ENCODE measurements around the gene PVR.
"Not testable (repeated sequence)": the region's sequence is repeated elsewhere in the genome, so short reads cannot be mapped to it uniquely, and the experiment has no call there.

PVR gene, protein sequence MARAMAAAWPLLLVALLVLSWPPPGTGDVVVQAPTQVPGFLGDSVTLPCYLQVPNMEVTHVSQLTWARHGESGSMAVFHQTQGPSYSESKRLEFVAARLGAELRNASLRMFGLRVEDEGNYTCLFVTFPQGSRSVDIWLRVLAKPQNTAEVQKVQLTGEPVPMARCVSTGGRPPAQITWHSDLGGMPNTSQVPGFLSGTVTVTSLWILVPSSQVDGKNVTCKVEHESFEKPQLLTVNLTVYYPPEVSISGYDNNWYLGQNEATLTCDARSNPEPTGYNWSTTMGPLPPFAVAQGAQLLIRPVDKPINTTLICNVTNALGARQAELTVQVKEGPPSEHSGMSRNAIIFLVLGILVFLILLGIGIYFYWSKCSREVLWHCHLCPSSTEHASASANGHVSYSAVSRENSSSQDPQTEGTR

DNA sequence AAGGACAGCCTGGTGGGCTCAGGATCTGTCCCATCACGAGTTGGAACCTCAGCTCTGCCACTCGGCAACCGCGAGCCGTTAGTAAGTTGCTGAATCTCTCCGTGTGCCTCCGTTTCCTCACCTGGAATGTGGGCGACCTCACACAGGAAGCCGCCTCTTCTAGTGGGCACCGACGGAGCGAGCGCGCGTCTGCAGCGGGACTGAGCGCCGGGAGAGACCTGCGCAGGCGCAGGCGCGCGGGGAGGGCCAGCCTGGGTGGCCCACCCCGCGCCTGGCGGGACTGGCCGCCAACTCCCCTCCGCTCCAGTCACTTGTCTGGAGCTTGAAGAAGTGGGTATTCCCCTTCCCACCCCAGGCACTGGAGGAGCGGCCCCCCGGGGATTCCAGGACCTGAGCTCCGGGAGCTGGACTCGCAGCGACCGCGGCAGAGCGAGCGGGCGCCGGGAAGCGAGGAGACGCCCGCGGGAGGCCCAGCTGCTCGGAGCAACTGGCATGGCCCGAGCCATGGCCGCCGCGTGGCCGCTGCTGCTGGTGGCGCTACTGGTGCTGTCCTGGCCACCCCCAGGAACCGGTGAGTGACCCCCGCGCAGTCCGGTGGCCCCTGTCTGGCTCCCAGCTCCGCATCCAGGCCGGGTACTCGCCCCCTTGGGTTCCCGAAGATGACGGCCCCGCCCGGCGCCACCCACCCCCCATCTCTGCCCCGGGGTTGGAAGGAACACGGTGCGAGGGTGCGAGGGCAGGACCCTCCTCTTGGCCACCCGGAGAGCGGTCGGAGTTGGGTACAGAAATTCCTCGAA lies at the start of gene PVR:
TSS of gene PVR (plus strand) at position 306 of the 797 bp plus-strand sequence. CDS start at position 493, 187 bp downstream.
- DNase-seq (ENCODE audit: low read depth): no peak

DNA sequence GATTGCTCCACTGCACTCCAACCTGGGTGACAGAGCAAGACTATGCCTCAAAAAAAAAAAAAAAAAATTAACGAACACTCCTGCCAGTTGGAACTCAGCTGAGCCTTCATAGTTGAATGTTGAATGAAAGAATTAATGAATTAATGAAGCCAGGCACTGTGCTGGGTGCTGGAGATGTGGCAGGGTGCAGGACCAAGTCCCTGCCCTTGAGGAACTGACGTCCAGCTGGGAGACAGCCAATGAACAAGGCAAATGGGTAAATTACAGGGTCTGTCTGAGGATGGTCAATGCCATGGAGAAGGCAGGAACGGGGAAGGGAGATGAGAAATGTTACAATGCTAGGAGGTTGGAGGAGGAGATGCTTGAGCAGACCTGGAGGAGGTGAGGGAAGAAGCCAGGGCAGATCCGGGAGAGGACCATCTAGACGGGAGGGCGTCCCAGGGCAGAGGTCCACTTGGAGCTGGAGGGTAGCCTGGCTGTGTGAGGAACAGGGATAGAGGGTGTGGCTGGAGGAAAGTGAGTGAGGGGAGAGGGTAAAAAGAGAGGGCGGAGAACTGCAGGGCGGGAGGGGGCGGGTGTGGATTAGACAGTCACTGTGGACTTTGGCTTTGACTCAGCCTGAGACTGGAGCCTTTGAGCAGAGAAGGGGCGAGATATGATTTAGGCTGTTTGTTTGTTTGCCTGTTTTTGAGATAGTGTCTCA lies 47.1 kb upstream of the PVR start:
- no peak for DNase-seq (ENCODE audit: low read depth)

DNA sequence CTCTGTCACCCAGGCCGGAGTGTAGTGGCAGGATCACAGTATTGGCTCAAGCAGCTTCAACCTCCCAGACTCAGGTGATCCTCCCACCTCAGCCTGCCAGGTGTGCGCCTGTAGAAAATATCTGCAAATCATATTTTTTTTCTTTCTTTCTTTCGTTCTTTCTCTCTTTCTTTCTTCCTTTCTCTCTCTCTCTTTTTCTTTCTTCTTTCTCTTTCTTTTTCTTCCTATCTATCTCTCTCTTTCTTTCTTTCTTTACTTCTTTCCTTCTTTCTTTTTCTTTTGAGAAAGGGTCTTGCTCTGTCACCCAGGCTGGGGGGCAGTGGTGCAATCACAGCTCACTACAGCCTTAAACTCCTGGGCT lies 46.6 kb upstream of the PVR start:
- DNase-seq (ENCODE audit: low read depth): no peak

DNA sequence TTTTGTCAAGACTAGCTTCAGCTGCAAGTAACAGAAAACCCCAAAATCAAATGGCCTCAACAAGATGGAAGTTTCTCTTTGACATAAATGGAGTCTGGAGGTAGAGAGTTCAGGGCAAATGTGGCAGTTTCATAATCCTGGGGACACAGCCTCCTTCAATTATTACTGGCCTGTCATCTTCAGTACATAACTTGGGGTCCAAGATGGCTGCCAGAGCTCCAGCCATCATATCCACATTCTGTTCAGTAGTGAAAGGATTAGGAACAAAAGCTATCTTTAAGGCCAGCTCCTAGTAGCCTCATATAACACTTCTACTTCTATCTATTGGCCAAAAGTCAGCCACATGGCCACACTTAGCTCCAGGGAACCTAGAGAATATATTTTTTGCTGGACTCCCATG lies 45.4 kb upstream of the PVR start:
- DNase-seq (ENCODE audit: low read depth): no peak

DNA sequence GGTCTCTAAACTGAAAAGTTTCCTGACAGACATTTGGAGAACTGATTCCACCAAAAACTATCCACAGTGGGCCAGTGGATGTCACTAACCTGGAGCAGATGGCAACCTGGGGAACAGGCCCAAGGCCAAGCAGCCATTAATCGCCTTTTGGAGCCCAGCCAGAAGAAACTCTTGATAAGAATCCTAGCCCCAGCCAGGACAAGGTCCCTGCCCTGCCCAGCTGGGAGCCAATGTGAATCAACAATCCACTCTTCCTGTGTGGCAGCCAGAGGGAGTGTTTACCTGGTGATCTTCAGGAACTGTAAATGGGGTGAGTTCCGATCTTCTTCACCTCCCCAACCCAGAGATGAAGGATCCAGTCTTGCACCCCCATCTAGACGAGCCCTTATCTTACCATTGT lies 44.8 kb upstream of the PVR start:
- no peak for DNase-seq (ENCODE audit: low read depth)

DNA sequence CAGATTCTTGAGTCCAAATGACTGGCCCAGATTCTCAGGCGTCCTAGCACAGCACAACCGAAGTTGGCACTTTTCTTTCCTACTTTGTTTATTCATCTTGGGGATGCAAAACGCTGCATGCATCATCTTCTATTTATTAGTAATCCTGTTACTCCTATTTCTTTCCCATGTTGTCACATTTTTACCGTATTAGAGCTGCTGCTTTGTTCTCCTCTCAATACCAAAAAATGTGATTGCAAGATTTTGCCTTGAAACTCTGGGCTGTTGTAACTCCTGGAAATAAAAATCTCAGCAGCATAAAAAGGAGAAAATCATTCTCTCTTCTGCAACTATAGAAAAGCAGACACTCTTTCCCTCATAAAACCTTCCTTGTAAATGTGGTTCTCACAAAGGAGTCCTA lies 43.2 kb upstream of the PVR start:
- no peak for DNase-seq (ENCODE audit: low read depth)

DNA sequence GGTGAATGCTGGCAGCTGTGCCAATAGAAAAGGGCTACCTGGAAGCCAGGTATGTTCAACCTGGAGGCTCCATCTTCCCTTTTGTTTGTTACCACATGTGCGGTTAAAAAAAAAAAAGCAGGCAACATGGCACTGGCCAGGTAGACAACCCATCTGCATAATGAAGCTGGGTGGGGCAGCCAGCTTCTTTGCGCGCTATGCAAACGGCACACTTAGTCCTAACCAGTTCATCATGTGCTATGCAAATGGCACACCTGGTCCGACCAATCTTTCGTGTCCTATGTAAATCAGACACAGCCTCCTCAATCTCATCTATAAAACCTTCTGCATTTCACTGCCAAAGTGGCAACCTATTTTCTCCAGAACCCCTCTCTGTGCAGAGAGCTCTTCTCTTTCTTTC lies 41.6 kb upstream of the PVR start:
- no peak for DNase-seq (ENCODE audit: low read depth)

DNA sequence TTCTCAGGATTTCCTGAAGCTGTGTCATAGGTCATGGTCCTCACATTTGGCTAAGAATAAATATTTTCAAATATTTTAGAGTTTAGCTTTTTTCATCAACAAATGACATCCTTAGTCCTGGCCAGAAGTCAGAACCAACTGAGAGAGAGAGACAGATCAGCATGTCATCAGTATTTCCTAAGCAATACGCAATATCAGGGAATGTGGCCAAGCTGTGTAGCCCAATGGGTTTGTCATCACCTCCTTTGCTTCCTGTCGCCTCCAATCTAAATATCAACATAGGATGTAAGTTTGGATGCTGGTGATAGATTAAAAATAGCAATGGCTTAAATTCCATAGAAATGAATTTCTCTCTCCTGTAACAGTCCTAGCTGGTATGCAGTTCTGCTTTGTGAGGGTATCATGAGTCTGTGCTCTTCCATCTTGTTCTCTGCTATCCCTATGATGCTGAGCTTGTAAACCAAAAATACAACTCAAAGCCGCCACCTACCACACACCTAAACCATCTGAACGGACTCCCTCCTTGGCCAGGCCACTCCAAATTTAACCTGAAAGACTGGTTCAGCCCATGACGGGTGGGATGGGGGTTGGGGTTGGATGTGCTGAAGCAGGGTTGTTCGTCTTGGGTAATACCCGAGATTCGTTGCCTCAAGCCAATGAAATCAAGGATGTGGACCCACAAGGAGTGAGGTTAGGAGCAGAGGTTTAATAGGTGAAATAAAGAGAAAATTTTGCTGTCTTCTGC lies 40.3 kb upstream of the PVR start:
- DNase-seq (ENCODE audit: low read depth): peak; percentile 98

DNA sequence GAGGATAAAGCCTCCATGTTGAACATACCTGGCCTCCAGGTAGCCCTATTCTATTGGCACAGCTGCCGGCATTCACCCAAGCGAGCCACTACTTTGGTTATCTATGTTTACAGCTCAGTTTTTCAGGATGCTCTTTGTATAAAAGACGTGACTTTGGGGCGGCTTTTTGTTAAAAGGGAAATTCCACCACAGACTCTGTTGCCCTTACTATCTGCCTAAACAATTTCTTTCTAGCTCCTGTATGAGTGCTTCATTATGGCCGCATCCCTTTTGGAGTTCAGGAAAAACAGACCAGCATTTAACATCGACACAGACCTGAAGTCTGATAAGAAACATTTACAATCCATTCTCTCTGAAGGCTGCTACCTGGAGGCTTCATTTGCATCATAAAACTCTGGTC lies 39.5 kb upstream of the PVR start:
- DNase-seq (ENCODE audit: low read depth): no peak

DNA sequence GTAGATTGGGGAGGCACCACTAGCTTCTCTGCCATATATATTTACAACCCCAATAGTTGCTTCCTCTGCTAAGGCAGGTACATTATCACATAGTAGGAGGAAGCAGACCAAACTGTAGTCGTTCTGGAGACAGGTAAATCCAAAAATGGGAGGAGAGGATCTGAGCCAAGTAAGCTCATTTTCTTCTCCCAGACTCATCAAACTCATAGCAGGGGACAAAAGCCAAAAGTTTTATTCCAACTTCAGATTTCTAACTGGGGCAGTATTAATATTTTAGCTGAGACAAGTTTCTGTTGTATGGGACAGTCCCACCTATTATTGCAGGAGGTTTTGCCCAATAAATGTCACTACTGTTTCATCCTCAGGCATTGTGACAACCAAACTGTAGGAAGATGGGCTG lies 38.2 kb upstream of the PVR start:
- DNase-seq (ENCODE audit: low read depth): no peak

DNA sequence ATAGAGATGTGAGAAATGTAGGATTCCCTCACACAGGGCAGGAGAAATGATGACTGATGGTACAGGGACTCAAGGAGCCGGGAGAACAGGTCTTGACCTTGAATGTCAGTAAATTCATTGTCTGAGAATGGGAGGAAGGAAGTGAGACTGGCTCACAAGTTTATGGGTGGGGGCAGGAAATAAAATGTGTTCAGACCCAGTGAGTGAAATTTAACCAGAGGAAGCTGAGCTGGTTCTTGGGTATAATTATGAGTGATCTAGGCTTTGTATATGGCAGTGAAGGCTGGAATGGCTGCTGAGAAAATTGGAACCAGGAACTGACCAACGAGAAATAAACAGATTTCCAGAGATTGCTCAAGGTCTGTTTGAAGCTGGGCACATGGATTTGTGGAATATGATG lies 36.7 kb upstream of the PVR start:
- peak; percentile 70 for DNase-seq (ENCODE audit: low read depth)

DNA sequence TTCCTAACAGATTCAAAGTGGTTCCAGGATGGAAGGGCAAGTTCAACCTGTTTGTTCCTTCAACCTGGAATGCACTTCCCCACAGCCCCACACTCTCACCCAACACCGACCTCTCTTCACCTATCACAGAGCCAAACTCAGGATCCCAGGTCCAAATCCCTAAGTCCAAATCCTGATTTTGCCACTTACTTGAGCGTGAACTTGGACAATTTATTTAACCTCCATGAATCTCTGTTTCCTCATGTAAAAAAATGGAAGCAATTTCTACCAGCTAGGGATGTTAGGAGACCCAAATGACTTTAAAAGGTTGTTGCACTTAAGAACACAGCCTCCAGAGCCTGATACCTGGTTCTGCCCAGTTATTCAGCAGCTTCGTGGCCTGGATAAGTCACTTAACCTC lies 35.8 kb upstream of the PVR start:
- no peak for DNase-seq (ENCODE audit: low read depth)

DNA sequence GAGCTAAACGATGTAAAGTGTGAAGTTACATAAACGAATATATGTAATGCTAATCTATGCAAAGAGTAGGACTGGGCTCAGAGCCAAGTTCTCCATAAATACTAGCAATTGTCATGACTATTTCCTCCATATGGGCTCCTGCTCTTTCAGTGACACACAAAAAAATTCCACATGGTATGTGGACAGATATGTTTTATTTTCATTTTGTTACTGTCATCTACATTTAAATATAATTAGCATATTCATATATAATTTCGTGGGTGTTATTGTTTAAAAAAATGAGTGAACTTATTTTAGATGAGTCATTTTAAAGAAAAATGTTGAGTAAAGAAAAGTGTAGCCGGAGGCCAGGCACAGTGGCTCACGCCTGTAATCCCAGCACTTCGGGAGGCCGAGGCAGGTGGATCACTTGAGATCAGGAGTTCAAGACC lies 35.3 kb upstream of the PVR start:
- peak; percentile 67 for DNase-seq (ENCODE audit: low read depth)

DNA sequence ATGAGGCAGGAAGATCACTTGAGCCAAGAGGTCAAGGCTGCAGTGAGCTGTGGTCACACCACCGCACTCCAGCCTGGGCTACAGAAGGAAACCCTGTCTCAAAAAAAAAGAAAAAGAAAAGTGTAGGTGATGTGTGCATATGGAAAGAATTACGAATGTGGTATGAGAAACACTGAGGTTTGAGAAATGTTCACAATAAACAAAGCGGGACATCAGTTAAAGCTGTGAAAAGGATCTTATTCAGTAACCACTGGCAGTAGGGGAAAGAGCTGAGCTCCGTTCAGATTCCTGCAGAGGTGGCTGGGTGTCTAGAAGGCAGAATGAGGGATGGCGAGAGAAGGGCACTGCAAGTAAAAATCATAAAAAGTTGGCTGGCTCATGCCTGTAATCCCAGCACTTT lies 34.5 kb upstream of the PVR start:
- no peak for DNase-seq (ENCODE audit: low read depth)

DNA sequence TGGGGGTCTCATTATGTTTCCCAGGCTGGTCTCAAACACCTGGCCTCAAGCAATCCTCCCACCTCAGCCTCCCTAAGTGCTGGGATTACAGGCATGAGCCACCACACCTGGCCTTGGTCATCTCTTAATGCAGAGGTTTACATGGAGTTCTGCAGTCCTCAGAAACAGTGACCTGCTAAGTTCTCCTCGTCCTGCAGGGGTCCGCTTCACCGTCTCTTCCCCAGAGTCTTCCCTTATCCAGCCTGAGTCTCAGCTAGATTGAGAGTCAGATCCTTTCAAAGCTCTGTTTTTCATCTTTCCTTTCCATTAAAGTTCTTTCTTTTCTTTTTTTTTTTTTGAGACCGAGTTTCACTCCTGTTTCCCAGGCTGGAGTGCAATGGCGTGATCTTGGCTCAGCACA lies 33.2 kb upstream of the PVR start:
- DNase-seq (ENCODE audit: low read depth): not testable (repeated sequence)

DNA sequence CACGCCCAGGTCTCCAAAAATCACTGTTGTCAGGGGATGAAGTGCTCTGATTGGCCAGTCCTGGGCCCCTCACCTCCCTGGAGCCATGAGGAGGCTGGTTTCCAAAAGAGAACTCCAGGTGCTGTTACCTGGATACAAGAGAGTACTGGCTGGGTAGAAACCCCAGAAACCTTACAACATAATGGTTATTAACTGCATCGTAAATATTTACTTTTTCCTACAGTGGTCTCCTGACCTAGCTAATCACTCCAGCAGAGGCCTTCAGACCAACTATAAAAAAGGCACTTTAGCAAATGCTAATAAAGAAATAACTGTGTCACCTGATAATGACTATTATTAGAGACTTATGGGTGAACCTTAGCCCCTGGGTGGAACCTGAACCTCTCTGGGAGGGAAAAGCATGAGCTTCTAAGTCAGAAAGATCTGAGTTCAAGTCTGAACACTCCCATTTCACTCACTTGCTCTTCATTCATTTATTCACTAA lies 31.9 kb upstream of the PVR start:
- no peak for DNase-seq (ENCODE audit: low read depth)

DNA sequence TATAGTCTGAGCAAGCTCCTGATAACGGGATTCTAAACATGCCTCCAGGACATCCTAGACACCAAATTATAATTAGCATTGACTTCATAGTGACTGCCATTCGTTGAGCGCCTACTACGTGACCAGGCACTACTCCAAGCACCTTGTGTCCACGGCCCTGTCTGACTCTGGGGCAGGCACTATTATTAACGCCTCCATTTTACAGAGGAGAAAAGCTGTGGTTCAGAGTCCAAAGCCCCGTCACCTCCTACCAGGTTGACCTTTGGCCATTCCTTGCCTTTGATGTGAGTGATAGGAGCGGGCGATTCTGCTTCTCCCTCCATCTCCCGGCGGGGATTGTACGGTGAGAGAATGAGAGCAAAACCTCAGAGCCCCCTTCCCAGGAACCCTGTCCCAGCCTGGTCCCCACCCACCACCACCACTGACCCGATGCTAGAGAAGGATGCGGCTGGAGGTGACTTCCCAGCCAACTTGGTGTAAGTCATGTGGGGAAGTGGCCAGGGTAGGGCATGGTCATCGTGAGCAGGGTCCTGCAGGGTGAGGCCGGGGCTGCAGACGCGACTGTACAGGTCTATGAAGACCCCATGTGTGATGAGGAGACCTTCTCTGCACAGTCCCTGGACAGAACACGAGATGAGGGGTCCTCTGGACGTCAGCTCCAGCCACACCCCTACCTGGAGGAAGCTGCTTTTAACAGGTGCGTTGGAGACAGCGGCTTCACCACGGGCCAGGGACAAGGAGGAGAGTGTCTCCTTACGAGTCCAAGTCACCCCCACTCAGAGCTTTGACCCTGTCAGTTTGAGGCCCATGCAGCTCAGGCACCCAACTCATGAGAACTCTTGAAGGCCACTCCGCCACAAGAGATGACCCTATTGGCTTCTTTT lies 30.2 kb upstream of the PVR start, which contains the start of gene IGSF23:
TSS of gene IGSF23 (plus strand) at position 269 of the 884 bp plus-strand sequence. CDS start at position 352, 83 bp downstream.
- no peak for DNase-seq (ENCODE audit: low read depth)

DNA sequence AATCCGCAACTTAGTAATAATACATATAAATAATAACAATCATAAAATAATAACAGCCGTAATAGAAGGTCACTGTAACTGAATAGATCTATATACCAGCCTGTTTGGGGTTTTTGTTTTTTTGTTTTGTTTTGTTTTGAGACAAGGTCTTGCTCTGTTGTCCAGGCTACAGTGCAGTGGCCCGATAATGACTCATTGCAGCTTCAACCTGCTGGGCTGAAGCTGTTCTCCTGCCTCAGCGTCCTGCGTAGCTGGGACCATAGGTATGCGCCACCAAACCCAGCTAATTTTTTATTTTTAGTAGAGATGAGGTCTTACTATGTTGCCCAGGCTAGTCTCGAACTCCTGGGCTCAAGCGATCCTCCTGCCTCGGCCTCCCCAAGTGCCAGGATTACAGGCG lies 29.4 kb upstream of the PVR start:
- DNase-seq (ENCODE audit: low read depth): no peak

DNA sequence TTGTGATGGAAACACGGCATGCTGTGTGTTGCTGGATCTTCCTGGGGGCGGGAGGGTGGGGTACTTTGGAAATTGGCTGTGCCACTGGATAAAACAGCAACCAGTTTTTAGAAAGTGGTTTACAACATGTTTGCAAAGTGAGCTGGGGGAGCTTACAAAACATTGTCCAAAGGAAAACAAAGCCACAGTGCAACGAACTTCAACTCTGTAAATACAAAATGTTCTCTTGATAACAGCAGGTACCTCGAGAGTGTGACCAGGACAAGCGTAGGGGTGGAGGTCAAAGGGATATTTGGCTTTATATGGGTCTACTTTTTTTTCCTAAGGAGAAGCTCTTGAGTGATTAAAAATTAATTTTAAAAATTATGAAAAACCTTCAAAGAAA lies 27.9 kb upstream of the PVR start:
- DNase-seq (ENCODE audit: low read depth): no peak

DNA sequence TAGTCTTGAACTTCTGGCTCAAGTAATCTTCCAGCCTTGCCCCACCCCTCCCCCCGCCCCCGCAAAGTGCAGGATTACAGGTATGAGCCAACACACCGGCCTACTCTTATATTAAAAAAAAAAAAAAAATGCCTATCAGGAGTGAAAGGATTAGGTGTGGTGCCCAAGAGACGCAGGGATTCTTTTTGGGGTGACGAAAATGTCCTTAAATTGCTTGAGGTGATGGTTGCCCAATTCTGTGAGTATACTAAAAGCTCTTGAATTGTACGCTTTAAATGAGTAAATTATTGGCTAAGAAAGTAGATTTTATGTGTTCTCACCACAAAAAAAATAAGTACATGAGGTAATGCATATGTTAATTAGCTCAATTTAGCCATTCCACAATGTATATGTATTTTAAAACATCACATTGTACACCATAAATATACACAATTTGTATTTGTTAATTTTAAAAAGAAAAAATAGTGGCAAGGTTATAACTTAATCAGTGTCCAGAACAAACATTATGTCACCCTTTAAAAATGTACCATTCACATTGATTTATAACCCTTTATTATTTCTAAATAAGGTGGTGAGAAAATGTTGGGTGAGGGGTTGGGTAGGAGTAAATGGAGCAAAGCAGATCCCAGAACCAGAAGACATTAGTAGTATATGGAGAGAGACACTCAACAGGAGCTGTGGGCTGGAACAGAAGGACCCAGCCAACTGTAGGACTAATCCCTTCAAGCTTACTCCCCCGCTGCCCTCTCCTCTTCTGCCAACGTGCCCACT lies 26.4 kb upstream of the PVR start:
- no peak for DNase-seq (ENCODE audit: low read depth)

Data from HS-5 (cell line).